A549 (cell line): ENCODE data around the gene SLC22A23.

Experiments used
- CHD2 ChIP-seq: fragments of 150-350 bp; IDR thresholded peaks from 2 replicates; pipeline ENCODE4 v1.6.1; 2014; ENCODE audit warnings: low read length; ENCODE audit not compliant: partially characterized antibody
- CHD4 ChIP-seq: fragments of 200-600 bp; sonication (generic); IDR thresholded peaks from 2 replicates; pipeline ENCODE4 v1.6.1; 2016; ENCODE audit warnings: antibody characterized with exemption, mild to moderate bottlenecking, borderline replicate concordance
- EP300 ChIP-seq, 2 experiments: fragments of >200 bp; sonication (Bioruptor Twin); formaldehyde crosslinking; IDR thresholded peaks; 2 replicates in 1 of 2; 3 replicates in 1 of 2; pipeline ENCODE4 v1.6.1; 2016 to 2017
- JUNB ChIP-seq: fragments of >200 bp; sonication (Bioruptor Twin); formaldehyde crosslinking; IDR thresholded peaks from 2 replicates; pipeline ENCODE4 v1.6.1; 2016
- MAFK ChIP-seq: fragments of 450-650 bp; IDR thresholded peaks from 2 replicates; pipeline ENCODE4 v1.6.1; 2014; ENCODE audit not compliant: partially characterized antibody
- PBX3 ChIP-seq: IDR thresholded peaks from 2 replicates; pipeline ENCODE4 v1.6.1; 2012
- RNF2 ChIP-seq: fragments of 200-600 bp; sonication (generic); IDR thresholded peaks from 2 replicates; pipeline ENCODE4 v1.6.1; 2016; ENCODE audit warnings: low read depth, mild to moderate bottlenecking, antibody characterized with exemption, moderate library complexity, borderline replicate concordance
- TF ChIP-seq, protein P1 (sequence below): fragments of >200 bp; sonication (Bioruptor Twin); formaldehyde crosslinking; IDR thresholded peaks from 3 replicates; pipeline ENCODE4 v1.5.1; 2016

DNA sequence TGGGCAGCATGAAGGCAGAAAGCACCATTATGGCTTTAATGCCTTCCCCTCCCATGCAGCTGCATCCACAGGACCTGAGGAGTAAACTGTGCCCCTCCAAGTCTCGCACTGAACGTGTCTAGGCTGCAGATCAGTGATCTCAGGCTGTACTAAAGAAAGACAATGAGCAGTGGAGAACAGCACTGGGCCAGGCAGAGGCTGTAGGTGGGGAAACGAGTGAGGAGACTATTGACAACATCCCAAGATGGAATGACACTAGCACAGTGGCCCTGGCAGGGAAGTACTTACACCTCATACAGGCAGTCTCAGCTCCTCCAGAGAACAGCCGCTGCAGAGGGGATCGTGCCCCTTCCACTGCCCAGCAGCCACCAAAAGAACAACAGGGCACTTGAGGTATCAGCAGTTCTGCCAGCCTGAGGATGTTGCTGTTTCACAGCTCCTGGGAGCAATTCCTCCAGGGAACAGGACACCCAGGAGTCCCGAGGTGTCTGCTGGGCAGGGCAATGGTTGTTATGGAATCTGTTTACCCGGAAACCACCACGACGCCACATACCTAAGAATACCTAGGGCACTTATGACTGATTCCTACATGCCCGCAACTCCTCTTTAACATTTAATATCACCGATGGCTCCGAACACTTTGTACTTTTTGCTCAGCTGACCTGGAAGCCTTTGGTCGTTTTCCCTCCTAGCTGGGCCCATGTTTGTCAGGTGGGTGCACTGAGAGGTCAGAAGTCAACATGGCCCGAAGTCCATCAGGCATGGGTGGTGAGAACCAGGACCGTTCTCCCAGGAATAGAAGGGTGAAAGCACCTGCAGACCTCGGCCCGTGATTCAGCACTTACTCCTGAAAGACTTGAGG lies 79.1 kb downstream of the SLC22A23 start:
- TF ChIP-seq CHD4, result no peak
- no peak for TF ChIP-seq PBX3
- TF ChIP-seq MAFK, result no peak
- no peak for TF ChIP-seq RNF2
- TF ChIP-seq EP300 (IDR thresholded peaks at IDR 0.05), result no peak
- no peak for TF ChIP-seq JUNB
- TF ChIP-seq, protein P1, sequence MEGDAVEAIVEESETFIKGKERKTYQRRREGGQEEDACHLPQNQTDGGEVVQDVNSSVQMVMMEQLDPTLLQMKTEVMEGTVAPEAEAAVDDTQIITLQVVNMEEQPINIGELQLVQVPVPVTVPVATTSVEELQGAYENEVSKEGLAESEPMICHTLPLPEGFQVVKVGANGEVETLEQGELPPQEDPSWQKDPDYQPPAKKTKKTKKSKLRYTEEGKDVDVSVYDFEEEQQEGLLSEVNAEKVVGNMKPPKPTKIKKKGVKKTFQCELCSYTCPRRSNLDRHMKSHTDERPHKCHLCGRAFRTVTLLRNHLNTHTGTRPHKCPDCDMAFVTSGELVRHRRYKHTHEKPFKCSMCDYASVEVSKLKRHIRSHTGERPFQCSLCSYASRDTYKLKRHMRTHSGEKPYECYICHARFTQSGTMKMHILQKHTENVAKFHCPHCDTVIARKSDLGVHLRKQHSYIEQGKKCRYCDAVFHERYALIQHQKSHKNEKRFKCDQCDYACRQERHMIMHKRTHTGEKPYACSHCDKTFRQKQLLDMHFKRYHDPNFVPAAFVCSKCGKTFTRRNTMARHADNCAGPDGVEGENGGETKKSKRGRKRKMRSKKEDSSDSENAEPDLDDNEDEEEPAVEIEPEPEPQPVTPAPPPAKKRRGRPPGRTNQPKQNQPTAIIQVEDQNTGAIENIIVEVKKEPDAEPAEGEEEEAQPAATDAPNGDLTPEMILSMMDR, result no peak
- TF ChIP-seq CHD2, result no peak
